22Rv1 (cell line): ENCODE data around the gene TK2.
A peak's percentile ranks its signal among the peaks of the same experiment; 100 is the strongest.

Experiments
- ZFX ChIP-seq: fragments of 450-650 bp; IDR thresholded peaks from 2 replicates; pipeline ENCODE4 v1.6.1; 2017; ENCODE audit warnings: antibody characterized with exemption, borderline replicate concordance
- TF ChIP-seq, protein P1 (sequence below): fragments of 450-650 bp; IDR thresholded peaks from 2 replicates; pipeline ENCODE4 v1.5.1; 2017; ENCODE audit warnings: mild to moderate bottlenecking

- TF ChIP-seq, protein P1, sequence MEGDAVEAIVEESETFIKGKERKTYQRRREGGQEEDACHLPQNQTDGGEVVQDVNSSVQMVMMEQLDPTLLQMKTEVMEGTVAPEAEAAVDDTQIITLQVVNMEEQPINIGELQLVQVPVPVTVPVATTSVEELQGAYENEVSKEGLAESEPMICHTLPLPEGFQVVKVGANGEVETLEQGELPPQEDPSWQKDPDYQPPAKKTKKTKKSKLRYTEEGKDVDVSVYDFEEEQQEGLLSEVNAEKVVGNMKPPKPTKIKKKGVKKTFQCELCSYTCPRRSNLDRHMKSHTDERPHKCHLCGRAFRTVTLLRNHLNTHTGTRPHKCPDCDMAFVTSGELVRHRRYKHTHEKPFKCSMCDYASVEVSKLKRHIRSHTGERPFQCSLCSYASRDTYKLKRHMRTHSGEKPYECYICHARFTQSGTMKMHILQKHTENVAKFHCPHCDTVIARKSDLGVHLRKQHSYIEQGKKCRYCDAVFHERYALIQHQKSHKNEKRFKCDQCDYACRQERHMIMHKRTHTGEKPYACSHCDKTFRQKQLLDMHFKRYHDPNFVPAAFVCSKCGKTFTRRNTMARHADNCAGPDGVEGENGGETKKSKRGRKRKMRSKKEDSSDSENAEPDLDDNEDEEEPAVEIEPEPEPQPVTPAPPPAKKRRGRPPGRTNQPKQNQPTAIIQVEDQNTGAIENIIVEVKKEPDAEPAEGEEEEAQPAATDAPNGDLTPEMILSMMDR = peak; percentile 31
- no peak for TF ChIP-seq ZFX
These were observed 1.4 kb upstream of the TK2 start for GRCh38 chr16:66551348-66551759.
